CD4-positive, alpha-beta memory T cell (primary cell): ENCODE measurements around the gene MTARC1. TPM values are rescaled to one million over a fixed set of nuclear protein-coding genes. Genes with fewer than 3 reads are reported as not detected.

Experiments used
- CTCF ChIA-PET: fragments of 350-600 bp; sonication (Branson Sonifier 250); formaldehyde crosslinking; loops from one replicate; lab custom pipeline; 2021; ENCODE audit warnings: inconsistent platforms; ENCODE audit not compliant: partially characterized antibody; lab: Charles Lee
- POLR2A ChIA-PET: fragments of 350-600 bp; sonication (Branson Sonifier 250); formaldehyde crosslinking; loops from one replicate; lab custom pipeline; 2021; ENCODE audit not compliant: partially characterized antibody; lab: Charles Lee
- DNase-seq, 5 donors: peaks; one replicate each; pipeline versions ENCODE4 v3.0.0 to v3.0.0-alpha.2; 2020 to 2022; ENCODE audit warnings: mixed read lengths in 1 of 5
- H3K27ac ChIP-seq: one replicate; pipeline ENCODE4 v1.7.0; 2013; ENCODE audit warnings: low read depth, low read length
- H3K27me3 ChIP-seq: 2 replicates; pipeline ENCODE4 v1.7.0; 2013; ENCODE audit warnings: mild to moderate bottlenecking, low read length, moderate library complexity; ENCODE audit not compliant: insufficient read depth
- H3K36me3 ChIP-seq: 2 replicates; pipeline ENCODE4 v1.7.0; 2013; ENCODE audit warnings: mild to moderate bottlenecking, low read length, moderate library complexity; ENCODE audit not compliant: insufficient read depth
- H3K4me1 ChIP-seq: 2 replicates; pipeline ENCODE4 v1.7.0; 2013; ENCODE audit warnings: mild to moderate bottlenecking, low read length, moderate library complexity; ENCODE audit not compliant: insufficient read depth
- H3K4me3 ChIP-seq, 2 donors: one replicate each; pipeline ENCODE4 v1.7.0; 2013; ENCODE audit warnings: low read length in 2 of 2, mild to moderate bottlenecking in 1 of 2
- H3K9me3 ChIP-seq, 2 donors: one replicate each; pipeline ENCODE4 v1.7.0; 2013; ENCODE audit warnings: low read length in 2 of 2, control low read depth in 1 of 2; ENCODE audit not compliant: control insufficient read depth in 1 of 2
- H3K27ac Mint-ChIP-seq, 7 donors: one replicate each; pipeline ENCODE4 v1.8.0; 2020 to 2021; ENCODE audit warnings: mixed read lengths in 7 of 7, mild to moderate bottlenecking in 6 of 7, inconsistent platforms in 3 of 7, moderate library complexity in 3 of 7
- H3K27me3 Mint-ChIP-seq, 2 donors: one replicate each; pipeline ENCODE4 v1.8.0; 2020 to 2021; ENCODE audit warnings: mixed read lengths in 2 of 2
- H3K36me3 Mint-ChIP-seq, 2 donors: one replicate each; pipeline ENCODE4 v1.8.0; 2020 to 2021; ENCODE audit warnings: mixed read lengths in 2 of 2, inconsistent platforms in 1 of 2, mild to moderate bottlenecking in 1 of 2
- H3K4me1 Mint-ChIP-seq, 4 donors: one replicate each; pipeline ENCODE4 v1.8.0; 2020 to 2021; ENCODE audit warnings: mixed read lengths in 4 of 4, mild to moderate bottlenecking in 1 of 4
- H3K4me3 Mint-ChIP-seq, 8 donors: one replicate each; pipeline ENCODE4 v1.8.0; 2020 to 2021; ENCODE audit warnings: mixed read lengths in 8 of 8, mild to moderate bottlenecking in 7 of 8, moderate library complexity in 6 of 8, inconsistent platforms in 3 of 8
- H3K9me3 Mint-ChIP-seq, 8 donors: one replicate each; pipeline ENCODE4 v1.8.0; 2020 to 2021; ENCODE audit warnings: mixed read lengths in 8 of 8, mild to moderate bottlenecking in 5 of 8, inconsistent platforms in 3 of 8, moderate library complexity in 1 of 8
- intact Hi-C: fragments of 100-400 bp; cut with micrococcal nuclease; formaldehyde crosslinking; loops from one replicate; pipeline ENCODE4 v1.15.1; 2023
- polyA plus RNA-seq, 2 donors: library from polyadenylated mRNA; unstranded; fragments of 300-500 nt; fragmentation: Illumina TruSeq; gene quantifications; one replicate each; pipeline ENCODE4 v1.2.3, GENCODE V29; 2021
- total RNA-seq, 2 experiments: library from RNA; stranded (reverse); gene quantifications; one replicate each; pipeline ENCODE4 v1.2.3, GENCODE V29; 2021

MTARC1 gene
- total and polyA plus RNA-seq, 4 experiments from 2014 or later, result not detected

DNA sequence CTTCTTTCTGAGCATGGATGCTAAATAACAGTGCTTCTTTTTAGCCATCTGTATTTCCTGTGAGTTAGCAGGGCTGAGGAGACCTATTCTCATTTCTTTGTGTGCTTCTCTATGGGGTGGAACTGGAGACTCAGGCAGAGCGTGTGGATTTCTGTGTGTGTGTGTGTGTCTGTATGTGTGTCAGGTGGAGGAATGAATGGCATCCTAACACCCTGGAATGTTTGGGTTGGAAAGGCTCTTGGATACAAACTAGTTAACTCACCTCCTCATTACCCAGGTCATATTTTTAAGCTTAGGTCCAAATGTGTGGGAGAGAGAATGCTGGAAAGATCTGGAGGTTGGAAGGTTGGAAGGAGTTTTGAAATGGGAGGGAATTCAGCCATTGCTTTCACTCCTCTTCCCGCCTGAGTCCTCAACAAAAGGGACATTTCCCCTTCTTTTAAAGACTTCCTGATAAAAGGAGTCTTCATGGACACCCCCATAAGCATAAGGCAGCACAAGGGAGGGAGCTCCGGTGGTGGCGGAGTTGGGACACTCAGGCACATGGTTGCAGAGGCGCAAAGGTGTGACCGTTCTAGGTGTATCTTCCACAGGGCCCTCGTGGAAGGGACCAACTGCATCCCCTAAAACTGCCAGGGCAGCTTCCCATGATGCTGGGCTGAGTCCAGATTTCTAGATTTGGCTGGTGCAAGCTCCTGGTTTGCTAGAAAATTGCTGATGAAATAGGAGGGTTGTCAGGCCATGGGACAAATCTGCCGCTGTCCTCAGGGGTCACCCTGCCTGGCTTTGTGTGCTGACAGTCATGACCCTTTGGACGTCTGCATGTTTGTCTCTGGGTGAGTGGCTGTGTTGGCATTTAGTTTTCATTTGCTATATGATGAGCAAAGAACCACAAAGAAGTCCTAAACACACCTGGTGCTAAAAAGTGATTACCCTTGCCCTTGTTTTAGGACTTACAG lies 37.6 kb downstream of the MTARC1 start:
- Histone ChIP-seq H3K4me3 (no peak overlapping the region), H3K36me3 (no peaks in the 10 kb centered on the region), H3K4me1 (no peaks in the 10 kb centered on the region), H3K27ac (no peak overlapping the region), H3K27me3 (no peaks in the 10 kb centered on the region), H3K9me3 (no peaks in the 10 kb centered on the region)
- intact Hi-C loops, result no loop called here
- Mint-ChIP-seq H3K4me1 (no peaks in the 10 kb centered on the region), H3K36me3 (no peaks in the 10 kb centered on the region), H3K4me3 (no peak overlapping the region), H3K9me3 (no peaks in the 10 kb centered on the region), H3K27ac (no peak overlapping the region), H3K27me3 (peaks cover 9 to 20% of the 10 kb centered on the region in 2 donors)
- POLR2A ChIA-PET, result no interaction called here
- CTCF ChIA-PET, result no interaction called here
- DNase-seq, result no peak

DNA sequence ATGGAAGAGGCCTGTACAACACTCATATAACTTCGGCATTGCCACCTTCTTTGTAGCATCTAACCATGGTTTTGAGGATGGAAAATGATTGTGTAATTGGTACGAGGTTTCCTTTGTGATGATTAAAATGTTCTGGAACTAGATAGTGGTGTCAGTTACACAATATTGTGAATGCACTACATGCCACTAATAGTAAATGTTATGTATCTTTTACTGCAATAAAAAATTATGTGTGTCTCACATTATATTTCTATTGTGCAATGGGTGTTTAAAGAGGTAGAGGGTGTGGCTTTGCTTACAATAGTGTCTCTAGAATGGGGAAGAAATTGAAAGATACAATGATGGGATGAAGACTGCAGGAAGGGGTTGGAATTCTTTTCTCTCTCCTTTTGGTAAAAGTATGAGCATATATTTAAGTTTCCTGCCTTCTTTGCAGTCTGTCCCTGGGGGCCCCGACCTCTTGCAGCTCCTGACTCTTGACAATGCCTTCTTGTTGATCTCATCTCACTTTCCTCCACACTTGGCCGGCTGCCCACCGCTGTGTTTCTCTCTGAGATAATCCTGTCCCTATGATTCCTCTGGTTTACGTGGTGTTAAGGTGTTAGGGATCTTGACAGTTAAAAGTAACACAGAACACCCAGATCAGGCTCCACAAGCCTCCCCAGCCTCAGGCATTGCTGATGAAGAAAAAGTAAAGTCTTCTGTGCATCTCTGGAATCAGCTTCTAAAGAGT lies 39.3 kb downstream of the MTARC1 start:
- no peak overlapping the region for H3K27ac Mint-ChIP-seq
- CTCF ChIA-PET, result no interaction called here
- no peaks in the 10 kb centered on the region for H3K4me1 Mint-ChIP-seq
- no peak for DNase-seq
- H3K27me3 ChIP-seq, result no peaks in the 10 kb centered on the region
- intact Hi-C loops, result no loop called here
- peaks cover 0 to 2% (median 0%) of the 10 kb centered on the region in 8 donors for H3K9me3 Mint-ChIP-seq
- POLR2A ChIA-PET, result no interaction called here
- H3K4me3 ChIP-seq, result no peak overlapping the region
- H3K36me3 ChIP-seq, result no peaks in the 10 kb centered on the region
- H3K9me3 ChIP-seq, result no peaks in the 10 kb centered on the region
- no peaks in the 10 kb centered on the region for H3K36me3 Mint-ChIP-seq
- H3K4me1 ChIP-seq, result no peaks in the 10 kb centered on the region
- H3K27ac ChIP-seq, result no peak overlapping the region
- peaks cover 9 to 22% of the 10 kb centered on the region in 2 donors for H3K27me3 Mint-ChIP-seq
- no peak overlapping the region for H3K4me3 Mint-ChIP-seq

DNA sequence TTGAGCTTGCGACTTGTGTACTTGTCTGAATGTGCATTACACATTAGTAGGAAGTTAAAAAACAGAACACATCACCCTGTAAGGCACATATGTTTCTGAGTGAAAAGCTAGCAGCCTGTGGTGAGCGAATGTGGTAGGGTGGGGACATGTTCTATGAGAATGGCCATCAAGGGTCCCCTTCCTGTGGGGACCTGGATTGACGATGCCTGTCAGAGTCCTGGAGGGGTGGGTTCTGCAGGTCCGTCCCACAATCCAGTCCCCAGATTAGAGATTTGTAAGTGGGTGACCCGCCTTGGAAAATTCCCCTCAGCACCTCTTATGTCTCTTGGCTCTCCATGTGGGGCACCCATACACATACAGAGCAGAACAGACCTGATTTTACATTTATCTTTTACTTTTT lies 40.0 kb downstream of the MTARC1 start:
- intact Hi-C loops, result no loop called here
- H3K27me3 ChIP-seq, result no peaks in the 10 kb centered on the region

DNA sequence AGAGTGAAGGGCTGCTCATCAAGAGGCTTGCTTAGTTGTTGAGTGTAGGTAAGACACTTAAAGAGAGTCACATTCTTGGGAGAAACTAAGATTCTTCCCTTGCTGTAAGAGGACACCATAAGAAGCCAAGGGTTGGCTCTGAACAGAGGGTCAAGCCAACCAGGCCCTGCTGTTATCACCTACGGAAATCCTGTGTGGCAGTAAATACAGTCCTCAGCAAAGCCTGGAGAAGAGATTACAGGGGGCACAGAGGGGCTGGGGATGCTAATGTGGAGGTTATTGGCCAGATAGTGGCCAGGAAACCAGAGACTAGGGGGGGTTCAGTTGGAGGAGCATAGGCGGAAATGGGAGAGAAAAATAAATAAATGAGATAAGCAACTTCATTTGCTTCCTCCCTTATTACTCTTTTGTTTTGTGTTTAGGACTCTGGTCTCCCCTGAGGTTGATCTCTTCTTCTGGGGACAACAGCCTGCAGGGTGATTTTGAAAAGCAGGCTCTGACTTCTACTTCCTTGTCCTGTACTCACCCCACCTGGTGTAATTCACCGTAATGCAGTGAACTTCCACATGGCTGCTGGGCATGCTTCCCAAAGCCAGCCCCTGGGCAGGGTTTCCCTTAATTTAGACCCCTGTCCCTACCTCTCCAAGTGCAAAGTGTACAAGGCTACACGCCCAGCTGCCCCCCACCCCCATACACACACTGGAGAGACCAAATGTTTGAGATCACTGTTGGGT lies 40.9 kb downstream of the MTARC1 start:
- ChIA-PET CTCF (no interaction called here), POLR2A (no interaction called here)
- intact Hi-C loops, result no loop called here
- H3K4me3 ChIP-seq, result no peak overlapping the region
- Mint-ChIP-seq H3K4me3 (no peak overlapping the region), H3K27me3 (peaks cover 9 to 20% of the 10 kb centered on the region in 2 donors), H3K4me1 (no peaks in the 10 kb centered on the region), H3K27ac (no peak overlapping the region), H3K9me3 (peaks cover 0 to 2% (median 0%) of the 10 kb centered on the region in 8 donors), H3K36me3 (no peaks in the 10 kb centered on the region)
- no peaks in the 10 kb centered on the region for H3K27me3 ChIP-seq
- no peaks in the 10 kb centered on the region for H3K9me3 ChIP-seq
- no peaks in the 10 kb centered on the region for H3K4me1 ChIP-seq
- H3K36me3 ChIP-seq, result no peaks in the 10 kb centered on the region
- DNase-seq, result no peak
- H3K27ac ChIP-seq, result no peak overlapping the region

More for the DNA sequence above, 40.0 kb downstream of the MTARC1 start:
- no peaks in the 10 kb centered on the region for H3K36me3 Mint-ChIP-seq
- ChIA-PET CTCF (no interaction called here), POLR2A (no interaction called here)
- no peak overlapping the region for H3K27ac Mint-ChIP-seq
- Histone ChIP-seq H3K4me1 (no peaks in the 10 kb centered on the region), H3K4me3 (no peak overlapping the region), H3K27ac (no peak overlapping the region), H3K36me3 (no peaks in the 10 kb centered on the region), H3K9me3 (no peaks in the 10 kb centered on the region)
- DNase-seq, result no peak
- H3K9me3 Mint-ChIP-seq, result peaks cover 0 to 2% (median 0%) of the 10 kb centered on the region in 8 donors
- peaks cover 9 to 22% of the 10 kb centered on the region in 2 donors for H3K27me3 Mint-ChIP-seq
- H3K4me1 Mint-ChIP-seq, result no peaks in the 10 kb centered on the region
- H3K4me3 Mint-ChIP-seq, result no peak overlapping the region

DNA sequence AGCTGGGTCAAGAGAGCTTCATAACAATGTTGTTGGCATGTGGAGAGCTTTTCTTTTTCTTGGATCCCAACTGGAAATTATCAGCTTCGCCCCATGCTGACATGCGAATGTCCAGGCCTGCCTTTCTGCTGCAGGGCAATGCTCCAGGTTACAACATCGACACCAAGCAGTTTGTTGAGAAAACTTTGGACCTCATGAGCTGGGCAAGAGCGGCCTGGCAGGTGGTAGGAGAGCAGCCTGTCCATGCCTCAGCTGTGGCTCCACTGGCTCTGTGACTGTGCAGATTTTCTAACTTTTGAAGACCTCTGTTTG lies 41.4 kb downstream of the MTARC1 start:
- DNase-seq, result no peak
- no peaks in the 10 kb centered on the region for H3K36me3 ChIP-seq
- Mint-ChIP-seq H3K36me3 (no peaks in the 10 kb centered on the region), H3K27ac (no peak overlapping the region), H3K9me3 (peaks cover 0 to 2% (median 0%) of the 10 kb centered on the region in 8 donors), H3K4me3 (no peak overlapping the region), H3K4me1 (no peaks in the 10 kb centered on the region), H3K27me3 (peaks cover 9 to 21% of the 10 kb centered on the region in 2 donors)
- intact Hi-C loops, result no loop called here
- H3K27ac ChIP-seq, result no peak overlapping the region
- no peak overlapping the region for H3K4me3 ChIP-seq
- ChIA-PET CTCF (no interaction called here), POLR2A (no interaction called here)
- H3K4me1 ChIP-seq, result no peaks in the 10 kb centered on the region
- H3K9me3 ChIP-seq, result no peaks in the 10 kb centered on the region
- no peaks in the 10 kb centered on the region for H3K27me3 ChIP-seq

DNA sequence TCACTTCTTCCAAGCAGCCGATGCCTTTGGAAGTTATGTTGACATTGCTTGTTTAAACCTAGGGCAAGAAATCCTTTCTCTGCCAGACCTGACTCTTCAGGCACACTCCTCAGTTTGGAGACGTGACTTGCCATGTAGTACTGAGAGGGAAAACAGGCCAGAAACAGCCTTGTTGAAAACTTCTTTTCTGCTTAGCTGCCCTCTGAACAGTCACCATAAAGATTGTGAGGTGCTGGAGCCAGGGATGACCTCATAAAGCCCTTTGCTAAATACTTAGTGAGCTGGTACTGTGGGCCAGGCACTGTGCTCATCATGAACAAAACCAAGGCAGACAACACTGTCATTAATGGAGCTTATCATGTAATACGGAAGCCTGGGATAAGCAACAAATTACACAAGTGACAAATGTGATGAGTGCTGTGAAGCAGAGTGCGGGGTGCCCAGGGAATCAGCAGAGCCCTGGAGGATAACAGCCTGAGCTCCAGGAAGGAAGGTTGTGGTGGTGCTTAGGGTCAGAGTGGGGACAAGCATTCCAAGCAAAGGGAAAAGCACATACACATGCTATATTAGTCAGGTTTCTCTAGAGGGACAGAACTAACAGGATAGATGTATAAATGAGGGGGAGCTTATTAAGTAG lies 42.4 kb downstream of the MTARC1 start:
- DNase-seq, result no peak
- H3K9me3 ChIP-seq, result no peaks in the 10 kb centered on the region
- H3K9me3 Mint-ChIP-seq, result peaks cover 0 to 2% (median 0%) of the 10 kb centered on the region in 8 donors
- H3K27ac Mint-ChIP-seq, result no peak overlapping the region
- POLR2A ChIA-PET, result no interaction called here
- no peaks in the 10 kb centered on the region for H3K27me3 ChIP-seq
- no peaks in the 10 kb centered on the region for H3K4me1 Mint-ChIP-seq
- intact Hi-C loops, result no loop called here
- CTCF ChIA-PET, result no interaction called here
- peaks cover 10 to 18% of the 10 kb centered on the region in 2 donors for H3K27me3 Mint-ChIP-seq
- no peaks in the 10 kb centered on the region for H3K36me3 ChIP-seq
- no peaks in the 10 kb centered on the region for H3K4me1 ChIP-seq
- H3K4me3 Mint-ChIP-seq, result no peak overlapping the region
- no peaks in the 10 kb centered on the region for H3K36me3 Mint-ChIP-seq
- no peak overlapping the region for H3K4me3 ChIP-seq
- no peak overlapping the region for H3K27ac ChIP-seq
